Measurements from ENCODE around the gene PHF23.

The PHF23 gene

GRCh38 chr17:7239091-7240027, at the start of gene PHF23:
Gene PHF23, minus strand, starts transcription at chr17:7239457. Its CDS starts 178 bp downstream, at chr17:7239279.
- Histone ChIP-seq H3K9me3 (ENCODE audit: control insufficient read depth, low read depth, low read length) (no peaks in the 10 kb centered on the region), H3K36me3 (ENCODE audit: control insufficient read depth, low read depth, low read length) (peaks cover 37% of the 10 kb centered on the region), H3K9ac (ENCODE audit: low read length) (peak within 1 kb of the TSS; percentile 96), H3K27me3 (ENCODE audit: control insufficient read depth, insufficient read depth, low read length) (no peaks in the 10 kb centered on the region), H3K4me1 (ENCODE audit: control insufficient read depth, low read depth, low read length) (peaks cover 20% of the 10 kb centered on the region), H3K4me3 (ENCODE audit: low read length) (peak within 1 kb of the TSS; percentile 97), H3K27ac (ENCODE audit: low read length) (peak within 1 kb of the TSS; percentile 80)

- no peak overlapping the region for H3K27ac ChIP-seq (ENCODE audit: low read length)
- no peak overlapping the region for H3K9ac ChIP-seq (ENCODE audit: low read length)
- H3K4me3 ChIP-seq (ENCODE audit: low read length) = no peak overlapping the region
- peaks cover 3% of the 10 kb centered on the region for H3K36me3 ChIP-seq (ENCODE audit: control insufficient read depth, low read depth, low read length)
- peaks cover 13% of the 10 kb centered on the region for H3K27me3 ChIP-seq (ENCODE audit: control insufficient read depth, insufficient read depth, low read length)
- H3K4me1 ChIP-seq (ENCODE audit: control insufficient read depth, low read depth, low read length) = peaks cover 3% of the 10 kb centered on the region
- H3K9me3 ChIP-seq (ENCODE audit: control insufficient read depth, low read depth, low read length) = no peaks in the 10 kb centered on the region
Measured at GRCh38 chr17:7285679-7286078, 46.4 kb upstream of the PHF23 start.

GRCh38 chr17:7284911-7285310, 45.7 kb upstream of the PHF23 start:
- no peak overlapping the region for H3K27ac ChIP-seq (ENCODE audit: low read length)
- no peaks in the 10 kb centered on the region for H3K9me3 ChIP-seq (ENCODE audit: control insufficient read depth, low read depth, low read length)
- H3K9ac ChIP-seq (ENCODE audit: low read length) = no peak overlapping the region
- no peak overlapping the region for H3K4me3 ChIP-seq (ENCODE audit: low read length)
- H3K27me3 ChIP-seq (ENCODE audit: control insufficient read depth, insufficient read depth, low read length) = peaks cover 13% of the 10 kb centered on the region
- peaks cover 3% of the 10 kb centered on the region for H3K36me3 ChIP-seq (ENCODE audit: control insufficient read depth, low read depth, low read length)
- peaks cover 8% of the 10 kb centered on the region for H3K4me1 ChIP-seq (ENCODE audit: control insufficient read depth, low read depth, low read length)

- H3K27ac ChIP-seq (ENCODE audit: low read length) = no peak overlapping the region
- H3K9ac ChIP-seq (ENCODE audit: low read length) = no peak overlapping the region
- H3K4me3 ChIP-seq (ENCODE audit: low read length) = no peak overlapping the region
- peaks cover 10% of the 10 kb centered on the region for H3K4me1 ChIP-seq (ENCODE audit: control insufficient read depth, low read depth, low read length)
- H3K36me3 ChIP-seq (ENCODE audit: control insufficient read depth, low read depth, low read length) = peaks cover 3% of the 10 kb centered on the region
- peaks cover 13% of the 10 kb centered on the region for H3K27me3 ChIP-seq (ENCODE audit: control insufficient read depth, insufficient read depth, low read length)
- H3K9me3 ChIP-seq (ENCODE audit: control insufficient read depth, low read depth, low read length) = no peaks in the 10 kb centered on the region
Measured at GRCh38 chr17:7283471-7284216, 44.4 kb upstream of the PHF23 start.

- Histone ChIP-seq H3K27me3 (ENCODE audit: control insufficient read depth, insufficient read depth, low read length) (peaks cover 13% of the 10 kb centered on the region), H3K36me3 (ENCODE audit: control insufficient read depth, low read depth, low read length) (peaks cover 3% of the 10 kb centered on the region), H3K4me3 (ENCODE audit: low read length) (peak overlapping the region; percentile 61), H3K27ac (ENCODE audit: low read length) (no peak overlapping the region), H3K4me1 (ENCODE audit: control insufficient read depth, low read depth, low read length) (peaks cover 10% of the 10 kb centered on the region), H3K9ac (ENCODE audit: low read length) (no peak overlapping the region), H3K9me3 (ENCODE audit: control insufficient read depth, low read depth, low read length) (no peaks in the 10 kb centered on the region)
Measured at GRCh38 chr17:7282752-7283321, 43.6 kb upstream of the PHF23 start.

GRCh38 chr17:7281953-7282751, 42.9 kb upstream of the PHF23 start:
- no peaks in the 10 kb centered on the region for H3K9me3 ChIP-seq (ENCODE audit: control insufficient read depth, low read depth, low read length)
- peak overlapping the region; percentile 49 for H3K9ac ChIP-seq (ENCODE audit: low read length)
- H3K4me3 ChIP-seq (ENCODE audit: low read length) = peak overlapping the region; percentile 61
- peaks cover 3% of the 10 kb centered on the region for H3K36me3 ChIP-seq (ENCODE audit: control insufficient read depth, low read depth, low read length)
- H3K4me1 ChIP-seq (ENCODE audit: control insufficient read depth, low read depth, low read length) = peaks cover 10% of the 10 kb centered on the region
- no peak overlapping the region for H3K27ac ChIP-seq (ENCODE audit: low read length)
- H3K27me3 ChIP-seq (ENCODE audit: control insufficient read depth, insufficient read depth, low read length) = peaks cover 13% of the 10 kb centered on the region

DNA sequence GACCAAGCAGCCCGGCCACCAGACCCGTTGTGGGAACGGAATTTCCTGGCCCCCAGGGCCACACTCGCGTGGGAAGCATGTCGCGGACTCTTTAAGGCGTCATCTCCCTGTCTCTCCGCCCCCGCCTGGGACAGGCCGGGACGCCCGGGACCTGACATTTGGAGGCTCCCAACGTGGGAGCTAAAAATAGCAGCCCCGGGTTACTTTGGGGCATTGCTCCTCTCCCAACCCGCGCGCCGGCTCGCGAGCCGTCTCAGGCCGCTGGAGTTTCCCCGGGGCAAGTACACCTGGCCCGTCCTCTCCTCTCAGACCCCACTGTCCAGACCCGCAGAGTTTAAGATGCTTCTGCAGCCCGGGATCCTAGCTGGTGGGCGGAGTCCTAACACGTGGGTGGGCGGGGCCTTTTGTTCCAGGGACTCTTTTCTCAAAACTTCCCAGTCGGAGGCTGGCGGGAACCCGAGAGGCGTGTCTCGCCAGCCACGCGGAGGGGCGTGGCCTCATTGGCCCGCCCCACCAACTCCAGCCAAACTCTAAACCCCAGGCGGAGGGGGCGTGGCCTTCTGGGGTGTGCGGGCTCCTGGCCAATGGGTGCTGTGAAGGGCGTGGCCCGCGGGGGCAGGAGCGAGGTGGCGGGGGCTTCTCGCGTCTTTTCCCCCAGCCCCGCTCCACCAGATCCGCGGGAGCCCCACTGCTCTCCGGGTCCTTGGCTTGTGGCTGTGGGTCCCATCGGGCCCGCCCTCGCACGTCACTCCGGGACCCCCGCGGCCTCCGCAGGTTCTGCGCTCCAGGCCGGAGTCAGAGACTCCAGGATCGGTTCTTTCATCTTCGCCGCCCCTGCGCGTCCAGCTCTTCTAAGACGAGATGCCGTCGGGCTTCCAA, 42.1 kb upstream of the PHF23 start, which contains the start of gene SLC2A4:
TSS of gene SLC2A4 (plus strand) at position 645 of the 879 bp plus-strand sequence. CDS start at position 862, 217 bp downstream.
- H3K4me1 ChIP-seq (ENCODE audit: control insufficient read depth, low read depth, low read length) = peaks cover 10% of the 10 kb centered on the region
- H3K4me3 ChIP-seq (ENCODE audit: low read length) = peak within 1 kb of the TSS; percentile 61
- H3K9me3 ChIP-seq (ENCODE audit: control insufficient read depth, low read depth, low read length) = no peaks in the 10 kb centered on the region
- peaks cover 3% of the 10 kb centered on the region for H3K36me3 ChIP-seq (ENCODE audit: control insufficient read depth, low read depth, low read length)
- peaks cover 13% of the 10 kb centered on the region for H3K27me3 ChIP-seq (ENCODE audit: control insufficient read depth, insufficient read depth, low read length)
- H3K9ac ChIP-seq (ENCODE audit: low read length) = peak within 1 kb of the TSS; percentile 64
- no peak within 1 kb of the TSS for H3K27ac ChIP-seq (ENCODE audit: low read length)

DNA sequence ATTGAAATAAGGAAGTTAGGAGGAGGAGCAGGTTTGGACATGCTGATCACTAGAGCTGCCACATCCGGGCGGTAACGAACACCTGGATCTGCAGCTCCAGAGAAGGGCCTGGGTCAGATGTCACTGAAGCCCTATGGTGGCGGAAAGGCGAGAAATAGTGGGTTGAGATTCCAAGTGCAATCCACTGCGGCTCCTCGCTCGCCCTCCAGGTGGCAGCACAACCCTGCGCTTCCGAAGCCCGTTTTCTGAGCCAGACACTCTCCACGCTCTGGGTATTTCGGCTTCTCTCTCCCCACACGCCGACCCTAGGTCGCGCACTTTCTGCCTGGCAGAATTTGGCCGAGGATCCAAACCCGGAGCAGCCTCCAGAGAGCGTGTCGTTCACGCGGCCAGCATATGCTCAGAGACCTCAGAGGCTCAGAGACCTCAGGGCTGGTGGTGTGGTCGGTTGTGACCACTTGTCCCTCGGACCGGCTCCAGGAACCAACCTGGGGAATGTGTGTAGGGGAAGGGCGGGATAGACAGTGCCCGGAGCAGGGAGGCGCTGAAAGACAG, 41.3 kb upstream of the PHF23 start:
- Histone ChIP-seq H3K9me3 (ENCODE audit: control insufficient read depth, low read depth, low read length) (no peaks in the 10 kb centered on the region), H3K27me3 (ENCODE audit: control insufficient read depth, insufficient read depth, low read length) (peaks cover 13% of the 10 kb centered on the region), H3K27ac (ENCODE audit: low read length) (no peak overlapping the region), H3K4me1 (ENCODE audit: control insufficient read depth, low read depth, low read length) (peaks cover 10% of the 10 kb centered on the region), H3K4me3 (ENCODE audit: low read length) (peak overlapping the region; percentile 61), H3K9ac (ENCODE audit: low read length) (peak overlapping the region; percentile 64), H3K36me3 (ENCODE audit: control insufficient read depth, low read depth, low read length) (peaks cover 3% of the 10 kb centered on the region)

DNA sequence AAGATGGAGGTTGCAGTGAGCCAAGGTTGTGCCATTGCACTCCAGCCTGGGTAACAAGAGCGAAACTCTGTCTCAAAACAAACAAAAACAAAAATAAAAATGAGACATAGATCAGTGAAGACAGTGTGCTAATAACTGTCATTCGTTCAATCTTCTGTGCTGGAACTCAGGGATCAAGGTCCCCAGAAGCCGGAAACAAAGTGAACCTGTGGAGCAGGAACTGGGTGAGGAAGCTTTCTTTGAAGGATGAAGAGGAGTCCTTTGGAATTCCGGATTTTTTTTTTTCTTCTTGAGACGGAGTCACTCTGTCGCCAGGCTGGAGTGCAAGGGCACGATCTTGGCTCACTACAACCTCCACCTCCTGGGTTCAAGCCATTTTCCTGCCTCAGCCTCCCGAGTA, 40.2 kb upstream of the PHF23 start:
- Histone ChIP-seq H3K9ac (ENCODE audit: low read length) (no peak overlapping the region), H3K4me1 (ENCODE audit: control insufficient read depth, low read depth, low read length) (peaks cover 10% of the 10 kb centered on the region), H3K9me3 (ENCODE audit: control insufficient read depth, low read depth, low read length) (no peaks in the 10 kb centered on the region), H3K4me3 (ENCODE audit: low read length) (no peak overlapping the region), H3K36me3 (ENCODE audit: control insufficient read depth, low read depth, low read length) (no peaks in the 10 kb centered on the region), H3K27me3 (ENCODE audit: control insufficient read depth, insufficient read depth, low read length) (peaks cover 13% of the 10 kb centered on the region), H3K27ac (ENCODE audit: low read length) (no peak overlapping the region)

DNA sequence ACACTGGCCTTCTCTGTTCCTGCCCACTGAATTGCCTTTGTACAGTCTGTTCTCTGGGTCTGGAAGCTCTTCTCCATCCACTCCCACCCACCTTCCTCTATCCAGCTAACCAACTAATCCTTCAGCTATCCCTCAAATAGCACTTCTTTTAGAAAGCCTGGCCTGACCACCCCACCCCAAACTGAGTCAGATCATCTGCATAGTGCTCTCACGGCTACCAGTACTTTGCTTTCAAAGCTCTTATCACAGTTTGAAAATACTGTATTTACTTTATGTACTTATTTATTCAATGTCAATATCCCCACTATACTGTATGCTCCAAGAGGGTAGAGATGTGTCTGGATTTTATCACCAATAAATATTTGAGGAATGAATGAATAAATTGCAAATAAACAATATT, 27.5 kb upstream of the PHF23 start:
- peaks cover 3% of the 10 kb centered on the region for H3K4me1 ChIP-seq (ENCODE audit: control insufficient read depth, low read depth, low read length)
- H3K27me3 ChIP-seq (ENCODE audit: control insufficient read depth, insufficient read depth, low read length) = peaks cover 22% of the 10 kb centered on the region
- no peak overlapping the region for H3K27ac ChIP-seq (ENCODE audit: low read length)
- no peak overlapping the region for H3K9ac ChIP-seq (ENCODE audit: low read length)
- no peak overlapping the region for H3K4me3 ChIP-seq (ENCODE audit: low read length)
- no peaks in the 10 kb centered on the region for H3K36me3 ChIP-seq (ENCODE audit: control insufficient read depth, low read depth, low read length)
- no peaks in the 10 kb centered on the region for H3K9me3 ChIP-seq (ENCODE audit: control insufficient read depth, low read depth, low read length)
